Measurements from ENCODE around the gene ATP6V0C. TPM values are rescaled to one million over a fixed set of nuclear protein-coding genes. Genes with fewer than 3 reads are reported as not detected.

ATP6V0C gene
- total and polyA plus RNA-seq, 2 donors (not counting 1 experiment from before 2014, with no cell fraction given), result 118 to 176 TPM

DNA sequence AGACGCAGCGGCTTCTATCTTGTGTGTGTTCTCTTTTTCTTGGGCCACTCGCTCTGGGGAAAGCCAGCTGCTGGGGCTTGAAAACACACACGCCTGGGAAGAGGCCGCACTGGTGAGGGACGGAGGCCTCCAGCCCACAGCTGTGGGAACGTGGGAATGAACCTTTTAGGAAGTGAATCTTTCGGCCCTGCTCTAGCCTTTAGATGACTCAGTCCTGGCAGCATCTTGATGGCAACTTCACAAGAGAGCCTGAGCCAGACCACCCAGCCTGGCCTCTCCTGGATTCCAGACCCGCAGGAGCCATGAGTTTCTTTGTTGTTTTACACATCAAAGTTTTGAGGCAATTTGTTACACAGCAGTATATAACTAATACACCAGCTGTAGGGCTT, 21.9 kb downstream of the ATP6V0C start:
- Histone ChIP-seq H3K9me3 (ENCODE audit: control extremely low read depth in 1 of 3, control insufficient read depth in 2 of 3, insufficient read depth in 1 of 3, low read length in 2 of 3) (no peaks in the 10 kb centered on the region), H3K27ac (ENCODE audit: low read length in 2 of 2) (no peak overlapping the region), H3K4me2 (replicated peaks; ENCODE audit: low read depth, low read length, poor library complexity, severe bottlenecking) (no peak overlapping the region), H3K4me1 (ENCODE audit: control insufficient read depth in 2 of 2, insufficient read depth in 2 of 2, low read length in 2 of 2) (peaks cover 32 to 53% of the 10 kb centered on the region in 2 donors), H3K36me3 (replicated peaks in 1 of 2; ENCODE audit: control extremely low read depth in 1 of 2, control insufficient read depth in 1 of 2, extremely low read depth in 1 of 2, insufficient read depth in 2 of 2, low read length in 1 of 2) (peaks cover 0 to 3% of the 10 kb centered on the region in 2 experiments), H3K79me2 (ENCODE audit: control insufficient read depth, insufficient read depth, low read length) (peaks cover 26% of the 10 kb centered on the region), H4K20me1 (ENCODE audit: control insufficient read depth, insufficient read depth, low read length, poor library complexity, severe bottlenecking) (peaks cover 22% of the 10 kb centered on the region), H3K27me3 (replicated peaks in 1 of 4; ENCODE audit: control extremely low read depth in 1 of 4, control insufficient read depth in 3 of 4, insufficient read depth in 4 of 4, low read length in 3 of 4) (no peaks in the 10 kb centered on the region), H3K4me3 (ENCODE audit: control extremely low read depth in 1 of 5, extremely low read depth in 1 of 5, insufficient read depth in 1 of 5, low read depth in 2 of 5, low read length in 4 of 5) (no peak overlapping the region), H2AFZ (ENCODE audit: insufficient read depth, low read depth, low read length, poor library complexity, severe bottlenecking) (no peak overlapping the region), H3K9ac (ENCODE audit: low read length) (no peak overlapping the region)
- TF ChIP-seq CTCF (IDR thresholded peaks at IDR 0.05) (no peak), EZH2 (IDR thresholded peaks at IDR 0.05; ENCODE audit: borderline replicate concordance, insufficient read depth, low read depth, low read length, poor library complexity, severe bottlenecking) (no peak)
- WGBS (ENCODE audit: insufficient coverage), result 81% methylated on average over 8 of the region's 9 CpGs
- ChIA-PET POLR2A (no interaction called here), CTCF (interaction anchor here (2.6 kb wide), 1 partner anchor 28 kb away, joined by 11 read pairs; no protein-coding TSS in a partner anchor)
- H3K4me3 Mint-ChIP-seq, result peak overlapping the region; percentile 56
- H3K9me3 Mint-ChIP-seq (ENCODE audit: insufficient read depth), result no peaks in the 10 kb centered on the region
- intact Hi-C loops (cut with micrococcal nuclease), result no loop called here
- ATAC-seq (ENCODE audit: low read depth), result no peak
- no peaks in the 10 kb centered on the region for H3K27me3 Mint-ChIP-seq
- DNase-seq, result no peak
- H3K4me1 Mint-ChIP-seq, result peaks cover 42% of the 10 kb centered on the region
- peak overlapping the region; percentile 65 for H3K27ac Mint-ChIP-seq
